Prostate gland (tissue), 2 donors: ENCODE measurements around the gene TTLL10.

Experiments
- POLR2A ChIP-seq: fragments of 450-650 bp; IDR thresholded peaks from one replicate; pipeline ENCODE4 v1.6.1; 2016; ENCODE audit warnings: antibody characterized with exemption, mild to moderate bottlenecking
- POLR2AphosphoS5 ChIP-seq: sonication (generic); formaldehyde crosslinking; IDR thresholded peaks from one replicate; pipeline ENCODE4 v1.6.1; 2017; ENCODE audit warnings: antibody characterized with exemption
- TF ChIP-seq, protein P1 (sequence below), 4 experiments: fragments of 200-600 bp in 2 of 4; fragments of 450-650 bp in 2 of 4; sonication (generic) in 2 of 4; IDR thresholded peaks; 1 replicate in 3 of 4; 2 replicates in 1 of 4; pipeline ENCODE4 v1.5.1; 2016 to 2019; ENCODE audit warnings: antibody characterized with exemption in 4 of 4, mild to moderate bottlenecking in 2 of 4, moderate library complexity in 2 of 4

DNA sequence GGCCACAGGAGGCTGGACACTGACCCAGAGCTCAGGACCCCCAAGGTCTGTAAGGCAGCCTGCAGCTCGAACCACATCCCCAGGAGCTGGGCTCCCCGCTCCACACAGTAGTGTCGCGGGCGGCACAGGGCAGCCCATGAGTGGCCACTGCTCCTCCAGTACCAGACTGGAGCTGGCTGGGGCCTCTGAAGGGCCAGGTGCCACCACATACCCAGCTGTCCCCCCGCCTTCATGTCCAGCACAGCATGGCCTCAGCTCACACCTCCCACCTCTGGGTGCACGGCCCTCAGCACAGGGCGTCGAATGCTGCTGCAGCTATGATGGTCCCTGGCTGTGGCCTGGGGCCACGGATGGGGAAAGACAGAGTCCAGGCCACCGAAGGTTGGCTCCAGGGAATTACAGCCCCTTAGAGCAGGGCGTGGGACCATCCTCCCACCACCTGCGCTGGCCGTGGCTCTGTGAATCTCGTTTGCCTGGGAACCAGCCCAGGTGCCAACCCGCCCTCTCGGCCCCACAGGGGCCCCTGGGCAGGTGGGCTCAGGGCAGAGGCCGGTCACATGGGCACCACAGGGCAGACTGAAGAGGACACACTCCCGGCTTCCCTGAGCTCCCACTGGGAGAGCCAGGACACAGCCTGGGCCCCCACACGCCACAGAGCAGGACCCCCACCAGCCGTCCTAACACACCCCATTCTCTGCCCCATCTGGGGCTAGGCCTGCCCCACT lies 42.4 kb downstream of the TTLL10 start:
- TF ChIP-seq, protein P1, sequence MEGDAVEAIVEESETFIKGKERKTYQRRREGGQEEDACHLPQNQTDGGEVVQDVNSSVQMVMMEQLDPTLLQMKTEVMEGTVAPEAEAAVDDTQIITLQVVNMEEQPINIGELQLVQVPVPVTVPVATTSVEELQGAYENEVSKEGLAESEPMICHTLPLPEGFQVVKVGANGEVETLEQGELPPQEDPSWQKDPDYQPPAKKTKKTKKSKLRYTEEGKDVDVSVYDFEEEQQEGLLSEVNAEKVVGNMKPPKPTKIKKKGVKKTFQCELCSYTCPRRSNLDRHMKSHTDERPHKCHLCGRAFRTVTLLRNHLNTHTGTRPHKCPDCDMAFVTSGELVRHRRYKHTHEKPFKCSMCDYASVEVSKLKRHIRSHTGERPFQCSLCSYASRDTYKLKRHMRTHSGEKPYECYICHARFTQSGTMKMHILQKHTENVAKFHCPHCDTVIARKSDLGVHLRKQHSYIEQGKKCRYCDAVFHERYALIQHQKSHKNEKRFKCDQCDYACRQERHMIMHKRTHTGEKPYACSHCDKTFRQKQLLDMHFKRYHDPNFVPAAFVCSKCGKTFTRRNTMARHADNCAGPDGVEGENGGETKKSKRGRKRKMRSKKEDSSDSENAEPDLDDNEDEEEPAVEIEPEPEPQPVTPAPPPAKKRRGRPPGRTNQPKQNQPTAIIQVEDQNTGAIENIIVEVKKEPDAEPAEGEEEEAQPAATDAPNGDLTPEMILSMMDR (IDR thresholded peaks at IDR 0.05): no peak
- TF ChIP-seq POLR2A (no peak), POLR2AphosphoS5 (no peak)
